ENCODE measurements around the gene TWIST2.

DNA sequence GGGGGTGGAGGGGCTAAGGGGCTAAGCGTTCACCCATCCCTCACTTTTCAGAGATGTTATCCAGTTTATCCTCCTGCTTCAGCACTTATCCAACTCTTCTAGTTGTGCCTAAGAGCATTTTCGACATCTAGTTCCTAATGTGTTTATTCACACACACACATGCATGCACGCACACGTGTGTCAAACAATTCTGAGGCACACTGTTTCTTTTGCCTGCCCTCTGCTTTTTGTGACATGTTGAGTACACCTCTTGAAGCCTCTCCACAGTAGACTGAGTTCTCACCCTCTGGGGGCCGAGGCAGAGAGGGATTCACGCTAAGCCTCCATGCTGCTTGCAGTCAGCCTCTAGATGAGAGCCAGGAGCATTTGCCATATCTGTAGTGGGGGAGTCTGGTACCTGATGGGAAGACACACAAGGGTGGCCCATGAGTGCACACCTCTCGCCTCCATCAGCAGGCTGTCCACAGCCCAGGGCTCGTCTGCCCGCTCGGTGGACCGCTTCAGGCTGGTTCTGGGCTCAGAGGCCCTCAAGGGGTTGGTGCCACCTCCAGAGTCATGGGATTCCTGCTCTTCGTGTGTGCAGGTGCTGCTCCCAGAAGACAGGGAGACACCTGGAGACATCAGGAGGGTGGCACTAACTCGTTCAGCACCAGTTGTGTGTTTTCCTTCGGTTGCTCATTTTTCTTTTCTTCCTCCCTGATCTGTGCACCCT lies 11.9 kb downstream of the TWIST2 start:
- TF ChIP-seq EZH2 (optimal IDR thresholded peaks at IDR 0.05; ENCODE audit: low read depth, low read length) (no peak), CTCF (IDR thresholded peaks at IDR 0.05; ENCODE audit: low read length) (no peak), EZH2phosphoT487 (IDR thresholded peaks at IDR 0.05; ENCODE audit: low read length) (no peak)
